IMR-90 (cell line): ENCODE results near the gene EBF3. TPM values are rescaled to one million over a fixed set of nuclear protein-coding genes. Genes with fewer than 3 reads are reported as not detected.

Source experiments
- ATAC-seq: fragments of 200-7000 bp; cut with Tn5 transposase; 2 replicates; pipeline ENCODE4 v1.9.1; 2020; ENCODE audit warnings: low read depth, mild to moderate bottlenecking, moderate library complexity
- BruUV-seq: library from RNA; stranded (reverse); fragments of 400-500 nt; replicated peaks from 2 replicates; lab custom pipeline; 2021; lab: Mats Ljungman, UMichigan
- CTCF ChIA-PET: fragments of 300-600 bp; formaldehyde crosslinking; extraction: SDS; loops from one replicate; lab custom pipeline; 2021; ENCODE audit warnings: antibody characterized with exemption; lab: Yijun Ruan, JAX
- POLR2A ChIA-PET: fragments of 300-600 bp; sonication (Branson Sonifier 250); formaldehyde crosslinking; loops from one replicate; lab custom pipeline; 2022; ENCODE audit warnings: antibody characterized with exemption; ENCODE audit not compliant: unreplicated experiment; lab: Charles Lee
- DNase-seq: peaks from one replicate; pipeline ENCODE4 v3.0.0; 2013
- H2AFZ ChIP-seq: replicated peaks from 2 replicates; pipeline ENCODE3; 2013; ENCODE audit warnings: low read length, mild to moderate bottlenecking; ENCODE audit not compliant: poor library complexity
- H2AK5ac ChIP-seq: 2 replicates; pipeline ENCODE4 v1.6.1; 2013; ENCODE audit warnings: low read depth, low read length, inconsistent platforms
- H2AK9ac ChIP-seq: replicated peaks from 2 replicates; pipeline ENCODE3; 2013; ENCODE audit warnings: mild to moderate bottlenecking, low read depth, low read length, moderate library complexity; ENCODE audit not compliant: poor library complexity
- H2BK120ac ChIP-seq: 2 replicates; pipeline ENCODE4 v1.6.1; 2013; ENCODE audit warnings: low read depth, low read length, inconsistent platforms
- H2BK15ac ChIP-seq: 3 replicates; pipeline ENCODE4 v1.6.1; 2013; ENCODE audit warnings: low read depth, low read length, inconsistent platforms
- H2BK20ac ChIP-seq: 2 replicates; pipeline ENCODE4 v1.6.1; 2013; ENCODE audit warnings: low read depth, mild to moderate bottlenecking, inconsistent platforms, low read length, moderate library complexity
- H2BK5ac ChIP-seq: 2 replicates; pipeline ENCODE4 v1.6.1; 2013; ENCODE audit warnings: mild to moderate bottlenecking, low read depth, low read length, inconsistent platforms; ENCODE audit not compliant: poor library complexity, severe bottlenecking
- H3K14ac ChIP-seq: replicated peaks from 2 replicates; pipeline ENCODE4 v1.6.1; 2013; ENCODE audit warnings: low read depth, low read length, inconsistent platforms
- H3K18ac ChIP-seq: 2 replicates; pipeline ENCODE4 v1.6.1; 2013; ENCODE audit warnings: low read depth, low read length, control low read depth
- H3K23ac ChIP-seq: 2 replicates; pipeline ENCODE4 v1.6.1; 2013; ENCODE audit warnings: low read depth, low read length, inconsistent platforms
- H3K27ac ChIP-seq: 2 replicates; pipeline ENCODE4 v1.5.1; 2013; ENCODE audit warnings: mild to moderate bottlenecking, control low read depth, low read length; ENCODE audit not compliant: insufficient read depth
- H3K27me3 ChIP-seq: 2 replicates; pipeline ENCODE4 v1.6.1; 2013; ENCODE audit warnings: low read length; ENCODE audit not compliant: control insufficient read depth, insufficient read depth
- H3K36me3 ChIP-seq: 2 replicates; pipeline ENCODE4 v1.6.1; 2013; ENCODE audit warnings: low read length, mixed read lengths; ENCODE audit not compliant: control insufficient read depth, insufficient read depth
- H3K4ac ChIP-seq: 2 replicates; pipeline ENCODE4 v1.6.1; 2013; ENCODE audit warnings: low read depth, low read length, inconsistent platforms
- H3K4me1 ChIP-seq: 2 replicates; pipeline ENCODE4 v1.6.1; 2013; ENCODE audit warnings: low read length, mixed read lengths; ENCODE audit not compliant: control insufficient read depth, insufficient read depth
- H3K4me2 ChIP-seq: 2 replicates; pipeline ENCODE4 v1.6.1; 2013; ENCODE audit warnings: low read depth, mild to moderate bottlenecking, control low read depth, low read length, moderate library complexity
- H3K4me3 ChIP-seq: 2 replicates; pipeline ENCODE4 v1.5.1; 2013; ENCODE audit warnings: low read depth, mild to moderate bottlenecking, control low read depth, low read length, moderate library complexity; ENCODE audit not compliant: insufficient read depth
- H3K56ac ChIP-seq: 2 replicates; pipeline ENCODE4 v1.6.1; 2013; ENCODE audit warnings: low read length, inconsistent platforms; ENCODE audit not compliant: insufficient read depth; ENCODE audit errors: extremely low read depth
- H3K79me1 ChIP-seq, 2 experiments: 2 replicates each; pipeline ENCODE4 v1.6.1; 2013; ENCODE audit warnings: low read length in 2 of 2, inconsistent platforms in 1 of 2, low read depth in 1 of 2
- H3K9ac ChIP-seq: 2 replicates; pipeline ENCODE4 v1.6.1; 2013; ENCODE audit warnings: low read depth, low read length, control low read depth
- H3K9me1 ChIP-seq: 2 replicates; pipeline ENCODE4 v1.6.1; 2013; ENCODE audit warnings: low read length, inconsistent platforms; ENCODE audit not compliant: insufficient read depth
- H3K9me3 ChIP-seq: 2 replicates; pipeline ENCODE4 v1.6.1; 2013; ENCODE audit warnings: low read length; ENCODE audit not compliant: control insufficient read depth, insufficient read depth
- H4K20me1 ChIP-seq: 2 replicates; pipeline ENCODE4 v1.6.1; 2013; ENCODE audit warnings: low read length, inconsistent platforms; ENCODE audit not compliant: insufficient read depth
- H4K5ac ChIP-seq: 2 replicates; pipeline ENCODE4 v1.6.1; 2013; ENCODE audit warnings: mild to moderate bottlenecking, low read depth, low read length, control low read depth
- H4K8ac ChIP-seq, 2 experiments: 2 replicates each; pipeline ENCODE4 v1.6.1; 2013; ENCODE audit warnings: low read depth in 2 of 2, low read length in 2 of 2, control low read depth in 1 of 2, inconsistent platforms in 1 of 2
- H4K91ac ChIP-seq: 2 replicates; pipeline ENCODE4 v1.6.1; 2013; ENCODE audit warnings: low read depth, low read length, inconsistent platforms; ENCODE audit not compliant: insufficient read depth
- CEBPB ChIP-seq: IDR thresholded peaks from 2 replicates; pipeline ENCODE4 v1.6.1; 2012; ENCODE audit warnings: low read depth, low read length, improper control_type of control experiment
- ELK1 ChIP-seq: fragments of 150-350 bp; IDR thresholded peaks from 2 replicates; pipeline ENCODE4 v1.6.1; 2016; ENCODE audit warnings: low read depth, mild to moderate bottlenecking, low read length, moderate library complexity, borderline replicate concordance
- FOS ChIP-seq: fragments of 150-350 bp; IDR thresholded peaks from 2 replicates; pipeline ENCODE4 v1.6.1; 2016; ENCODE audit warnings: low read depth, low read length
- MAFK ChIP-seq: IDR thresholded peaks from 2 replicates; pipeline ENCODE4 v1.6.1; 2012; ENCODE audit warnings: low read depth, low read length, improper control_type of control experiment
- MAZ ChIP-seq: IDR thresholded peaks from 2 replicates; pipeline ENCODE4 v1.6.1; 2012; ENCODE audit warnings: low read depth, mild to moderate bottlenecking, low read length, improper control_type of control experiment, moderate library complexity, borderline replicate concordance
- MXI1 ChIP-seq: IDR thresholded peaks from 2 replicates; pipeline ENCODE4 v1.6.1; 2012; ENCODE audit warnings: low read depth, mild to moderate bottlenecking, low read length, moderate library complexity, borderline replicate concordance
- NFE2L2 ChIP-seq: fragments of 150-350 bp; IDR thresholded peaks from 2 replicates; pipeline ENCODE4 v1.6.1; 2016; ENCODE audit warnings: low read depth, mild to moderate bottlenecking, low read length
- POLR2A ChIP-seq: IDR thresholded peaks from 2 replicates; pipeline ENCODE4 v1.6.1; 2012; ENCODE audit warnings: mild to moderate bottlenecking, low read depth, low read length
- RCOR1 ChIP-seq: IDR thresholded peaks from 2 replicates; pipeline ENCODE4 v1.6.1; 2012; ENCODE audit warnings: mild to moderate bottlenecking, low read length, improper control_type of control experiment; ENCODE audit not compliant: insufficient replicate concordance
- USF2 ChIP-seq: fragments of 150-350 bp; IDR thresholded peaks from 2 replicates; pipeline ENCODE4 v1.6.1; 2017; ENCODE audit warnings: mild to moderate bottlenecking, antibody characterized with exemption, low read length, low read depth
- WGBS, 2 experiments: methylation state at CpG; one replicate each; pipeline versions ENCODE4 v1.1.5 to v1.1.7; 2013; ENCODE audit warnings: missing lambda C conversion rate in 2 of 2; ENCODE audit not compliant: insufficient read length in 1 of 2; ENCODE audit errors: extremely low coverage in 2 of 2; 5-methylcytosine and 5-hydroxymethylcytosine counted together
- dilution Hi-C: fragments of 300-500 bp; cut with HindIII; formaldehyde crosslinking; loops from one replicate; pipeline ENCODE4 v1.14.3; 2018; ENCODE audit warnings: low sequenced_read_pairs; ENCODE audit not compliant: unreplicated experiment
- in situ Hi-C: fragments of 300-500 bp; cut with MboI; formaldehyde crosslinking; loops from 3 replicates; pipeline ENCODE4 v1.14.3; 2019; ENCODE audit warnings: low sequenced_read_pairs, inconsistent platforms, mixed read lengths
- intact Hi-C: fragments of 100-400 bp; cut with micrococcal nuclease; formaldehyde crosslinking; loops from 2 replicates; pipeline ENCODE4 v1.10.0; 2022
- polyA plus RNA-seq, 3 experiments: library from polyadenylated mRNA; depleted of rRNA; stranded (reverse); fragments of >200 nt; gene quantifications; 2 replicates each; pipeline ENCODE4 v1.2.3, GENCODE V29; 2012; ENCODE audit warnings: low replicate concordance in 1 of 3
- total RNA-seq: library from RNA; depleted of rRNA; stranded (reverse); fragments of >200 nt; gene quantifications from 2 replicates; pipeline ENCODE4 v1.2.3, GENCODE V29; 2012

The EBF3 gene
- total and polyA plus RNA-seq, 2 of the 4 experiments (the other 2 are of a cell fraction): 0.36 to 0.70 TPM

- Histone ChIP-seq H3K14ac (no peak overlapping the region), H3K9me1 (no peaks in the 10 kb centered on the region), H3K9me3 (peaks cover 2% of the 10 kb centered on the region; the same call in 1 of the 2 replicates), H4K20me1 (no peaks in the 10 kb centered on the region), H3K9ac (no peak overlapping the region), H4K91ac (no peak overlapping the region), H3K4me1 (no peaks in the 10 kb centered on the region), H3K27ac (no peak overlapping the region), H3K18ac (no peak overlapping the region), H3K4me2 (no peak overlapping the region), H2AK9ac (no peak overlapping the region), H3K23ac (no peak overlapping the region), H3K79me1 (no peaks in the 10 kb centered on the region), H3K27me3 (no peaks in the 10 kb centered on the region), H3K4me3 (no peak overlapping the region), H2AK5ac (no peak overlapping the region), H4K8ac (no peak overlapping the region), H2BK15ac (no peak overlapping the region), H3K4ac (no peak overlapping the region), H4K5ac (no peak overlapping the region), H3K36me3 (no peaks in the 10 kb centered on the region), H3K56ac (no peak overlapping the region), H2BK120ac (no peak overlapping the region), H2AFZ (no peak overlapping the region), H2BK5ac (no peak overlapping the region), H2BK20ac (no peak overlapping the region)
- in situ Hi-C loops (no loop called here), dilution Hi-C loops (no loop called here), intact Hi-C loops (no loop called here)
- ChIA-PET CTCF (no interaction called here), POLR2A (no interaction called here)
- no peak for TF ChIP-seq RCOR1
- no peak for TF ChIP-seq NFE2L2
- TF ChIP-seq FOS: no peak
- no peak for TF ChIP-seq MXI1
- no peak for TF ChIP-seq MAFK
- no peak for TF ChIP-seq POLR2A
- TF ChIP-seq CEBPB: no peak
- no peak for TF ChIP-seq MAZ
- no peak for TF ChIP-seq ELK1
- no peak for TF ChIP-seq USF2
- no peak for DNase-seq
- no peak for ATAC-seq
- no TSS peak for BruUV-seq
- 75% methylated on average over 4 of the region's 22 CpGs; no CpG with 5 or more reads in 1 of the 2 experiments for WGBS, 2 experiments
Observed at GRCh38 chr10:129911451-129912165, 52.5 kb downstream of the EBF3 start.
